Measurements from ENCODE around the gene CTBP1.
"Not testable (repeated sequence)": the region's sequence is repeated elsewhere in the genome, so short reads cannot be mapped to it uniquely, and the experiment has no call there.

The CTBP1 gene

DNA sequence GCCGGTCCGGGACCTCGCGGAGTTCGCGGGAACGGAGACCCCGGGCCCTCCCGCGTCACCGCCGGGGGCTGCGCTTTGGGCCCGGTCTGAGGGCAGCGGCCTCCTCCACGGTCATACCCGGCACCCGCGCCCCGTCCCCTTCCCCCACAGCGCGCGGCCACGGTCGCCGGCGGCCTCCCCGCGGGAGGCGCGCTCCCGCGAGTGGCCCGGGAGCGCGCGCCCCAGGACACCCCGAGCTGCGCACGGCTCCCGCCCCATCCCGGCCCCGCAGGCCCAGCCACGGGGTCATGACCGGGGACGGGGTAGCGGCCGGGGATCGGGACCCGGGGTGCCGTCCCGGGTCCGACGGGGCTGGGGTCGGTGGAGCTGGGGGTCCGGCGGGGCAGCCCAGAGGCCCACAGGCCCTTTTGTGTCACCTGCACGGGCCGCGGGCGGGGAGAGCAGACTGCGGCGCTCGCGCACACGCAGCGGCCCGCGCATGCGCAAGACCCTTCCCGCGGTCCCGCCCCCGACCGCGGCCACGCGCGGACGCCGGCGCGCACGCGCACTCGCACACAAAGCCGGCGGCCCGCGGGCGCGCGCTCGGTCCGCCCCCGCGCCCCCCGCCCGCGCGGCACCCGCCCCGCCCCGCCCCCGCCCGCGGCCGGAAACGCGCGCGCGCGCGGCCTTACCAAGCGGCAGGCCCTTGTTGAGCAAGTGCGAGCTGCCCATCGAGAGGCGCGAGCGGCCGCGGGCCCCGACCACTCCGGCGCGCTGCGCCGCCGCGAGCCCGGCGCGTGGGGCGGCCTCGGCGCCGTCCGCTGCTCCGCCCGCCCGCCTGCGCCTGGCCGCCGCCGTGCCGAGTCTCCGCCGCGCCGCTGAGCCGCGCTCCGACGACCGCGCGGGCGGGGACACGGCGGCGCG, at the start of gene CTBP1:
TSS of gene CTBP1 (minus strand) at position 886 of the 903 bp plus-strand sequence. CDS start 7,799 bp downstream, outside the sequence.
- DNase-seq (ENCODE audit: low read depth in 2 of 2) = peak; percentile 53 to 65

DNA sequence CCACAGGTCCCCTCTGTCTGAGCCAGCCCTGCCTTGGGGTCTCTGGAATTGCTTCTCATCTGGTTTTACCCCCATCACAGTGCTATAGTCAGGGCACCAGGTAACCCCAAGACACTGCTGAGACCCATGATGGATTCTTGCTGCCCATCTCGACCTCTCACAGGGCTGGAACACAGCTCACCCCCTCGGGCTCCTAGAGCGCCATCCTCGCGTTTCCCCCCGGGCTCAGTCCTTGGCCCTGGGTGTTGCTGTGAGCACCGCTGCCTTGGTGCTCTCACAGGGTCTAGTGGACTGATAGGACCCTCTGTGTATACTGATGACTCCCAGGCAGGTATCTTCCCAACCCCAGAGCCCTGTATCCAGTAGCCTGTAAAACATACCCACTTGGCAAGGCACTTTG, 49.5 kb upstream of the CTBP1 start:
- DNase-seq (ENCODE audit: low read depth in 2 of 2) = no peak

DNA sequence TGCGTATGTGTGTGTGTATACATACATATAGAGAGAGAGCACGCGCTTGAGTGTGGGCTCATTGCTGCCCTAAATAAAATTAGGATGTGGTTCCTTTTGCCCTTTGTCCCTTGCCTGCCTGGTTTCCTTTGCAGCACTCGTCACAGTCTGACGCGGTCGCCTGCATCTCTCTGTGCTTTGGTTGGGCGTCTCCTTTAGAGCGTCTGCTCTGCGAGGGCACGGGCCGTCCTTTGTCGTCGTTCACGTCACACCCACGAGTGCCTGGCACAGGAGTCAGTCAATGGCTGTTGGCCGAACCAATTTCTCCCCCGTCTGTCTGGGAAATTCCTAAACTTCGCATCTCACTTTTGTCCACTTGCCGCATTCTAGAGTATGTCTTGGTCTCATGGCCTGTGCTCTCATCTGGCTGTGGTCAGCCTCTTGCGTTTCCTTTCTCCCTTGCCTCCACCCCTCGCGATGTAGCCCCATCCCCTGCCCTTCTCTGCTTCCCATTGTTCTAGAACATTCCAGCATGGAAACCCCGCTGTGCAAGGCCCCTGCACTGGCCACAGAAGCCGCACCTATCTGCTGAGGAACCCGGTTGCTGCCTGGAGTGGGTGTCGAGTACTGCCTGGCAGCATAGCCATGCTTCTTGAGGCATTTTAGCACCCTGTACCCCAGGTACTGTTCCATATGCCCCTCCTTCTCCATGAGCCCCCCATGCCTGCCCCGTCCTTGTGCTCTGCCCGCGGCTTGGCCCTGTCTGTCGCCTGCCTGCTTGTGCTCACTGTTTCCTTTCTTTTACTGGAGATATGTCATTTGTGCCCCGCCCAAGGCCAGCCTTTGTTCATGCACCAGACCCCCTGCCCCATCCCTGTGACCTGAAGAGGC, 48.8 kb upstream of the CTBP1 start:
- no peak for DNase-seq (ENCODE audit: low read depth in 2 of 2)

DNA sequence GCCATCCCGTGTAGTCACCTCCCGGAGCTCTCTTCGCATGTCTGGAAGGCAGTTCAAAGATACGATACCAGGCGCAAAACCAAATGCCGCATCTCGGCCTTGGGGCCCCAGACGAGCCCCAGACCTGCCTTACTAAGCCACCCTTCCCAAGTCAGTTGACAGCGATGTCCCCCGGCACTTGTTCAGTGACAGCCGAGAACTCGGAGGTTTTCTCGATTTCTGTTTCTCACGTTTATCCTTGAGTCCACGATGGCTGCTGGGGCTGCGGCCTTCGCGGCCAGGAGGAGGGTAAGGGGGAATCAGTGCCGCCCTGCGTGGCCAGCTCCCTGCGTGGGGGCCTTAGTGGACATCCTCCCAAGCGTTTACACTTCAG, 48.1 kb upstream of the CTBP1 start:
- DNase-seq (ENCODE audit: low read depth in 2 of 2) = no peak

DNA sequence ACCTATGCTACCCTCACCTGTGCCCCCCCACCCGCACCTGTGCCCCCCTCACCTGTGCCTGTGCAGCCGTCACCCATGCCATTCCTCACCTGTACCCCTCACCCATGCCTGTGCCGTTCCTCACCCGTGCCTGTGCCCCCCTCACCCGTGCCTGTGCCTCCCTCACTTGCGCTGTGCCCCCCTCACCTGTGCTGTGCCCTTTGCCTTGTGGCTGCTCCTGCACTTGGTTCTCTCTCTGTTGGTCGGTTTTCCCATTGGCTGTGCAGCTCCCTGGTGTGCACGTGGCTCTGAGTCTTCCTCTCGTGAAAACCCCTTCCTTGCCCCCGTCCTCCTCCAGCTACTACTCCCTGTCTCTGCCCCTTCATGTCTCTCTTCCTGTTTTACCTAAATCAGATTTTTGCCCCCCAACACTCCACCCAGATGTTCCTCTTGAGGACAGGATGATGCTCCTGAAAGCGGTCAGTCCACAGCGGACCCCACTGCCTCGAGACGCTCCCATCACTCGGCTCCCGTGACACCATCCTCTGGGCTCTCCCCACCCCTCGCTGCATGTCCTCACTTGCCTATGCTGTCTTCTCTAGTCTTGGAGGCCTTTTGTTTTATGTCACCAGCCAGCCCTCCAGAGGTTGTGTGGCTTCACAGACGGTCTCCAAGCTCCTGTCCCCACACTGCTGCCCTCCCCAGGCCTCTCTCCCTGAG, 47.5 kb upstream of the CTBP1 start:
- no peak for DNase-seq (ENCODE audit: low read depth in 2 of 2)

DNA sequence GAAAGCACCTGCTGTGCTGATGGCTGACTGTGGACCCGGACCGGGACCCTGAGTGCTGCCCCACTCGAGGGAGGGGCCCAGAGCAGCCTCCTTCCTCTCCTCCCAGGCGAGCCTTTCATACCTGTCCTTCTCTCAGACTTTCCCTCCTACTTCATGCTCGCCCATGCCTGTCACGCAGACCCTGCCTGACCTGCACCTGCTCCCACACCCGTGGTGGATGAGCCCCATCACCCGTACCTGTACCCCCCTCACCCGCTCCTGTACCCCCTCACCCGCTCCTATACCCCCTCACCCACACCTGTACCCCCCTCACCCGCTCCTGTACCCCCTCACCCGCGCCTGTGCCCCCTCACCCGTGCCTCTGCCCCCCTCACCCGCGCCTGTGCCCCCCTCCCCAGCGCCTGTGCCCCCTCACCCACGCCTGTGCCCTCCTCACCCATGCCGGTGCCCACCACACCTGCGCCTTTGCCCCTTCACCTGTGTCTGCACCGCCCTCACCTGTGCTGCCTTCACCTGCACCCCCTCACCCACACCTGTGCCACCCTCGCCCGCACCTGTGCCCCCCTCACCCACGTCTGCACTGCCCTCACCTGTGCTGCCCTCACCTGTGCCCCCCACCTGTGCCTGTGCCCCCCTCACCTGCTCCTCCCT, 46.6 kb upstream of the CTBP1 start:
- DNase-seq (ENCODE audit: low read depth in 2 of 2) = no peak

DNA sequence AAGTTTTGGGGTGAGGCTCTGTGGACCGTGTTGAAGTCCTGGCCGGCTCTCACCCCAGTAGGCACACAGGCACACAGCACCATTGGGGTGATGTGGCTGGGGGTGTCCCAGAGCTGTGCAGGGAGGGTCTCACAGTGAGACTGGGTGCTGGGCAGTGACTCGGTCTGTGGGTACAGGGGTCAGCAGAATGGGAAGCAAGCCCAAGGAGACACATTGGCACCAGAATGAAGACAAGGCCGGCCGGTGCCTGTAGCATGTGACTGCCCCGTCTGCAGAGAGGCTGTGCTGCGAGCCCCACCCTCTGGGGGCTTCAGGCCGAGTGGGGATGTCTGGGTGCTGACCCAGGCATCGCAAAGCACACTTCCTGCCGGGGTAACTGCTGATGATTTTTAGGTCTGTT, 46.0 kb upstream of the CTBP1 start:
- no peak for DNase-seq (ENCODE audit: low read depth in 2 of 2)

DNA sequence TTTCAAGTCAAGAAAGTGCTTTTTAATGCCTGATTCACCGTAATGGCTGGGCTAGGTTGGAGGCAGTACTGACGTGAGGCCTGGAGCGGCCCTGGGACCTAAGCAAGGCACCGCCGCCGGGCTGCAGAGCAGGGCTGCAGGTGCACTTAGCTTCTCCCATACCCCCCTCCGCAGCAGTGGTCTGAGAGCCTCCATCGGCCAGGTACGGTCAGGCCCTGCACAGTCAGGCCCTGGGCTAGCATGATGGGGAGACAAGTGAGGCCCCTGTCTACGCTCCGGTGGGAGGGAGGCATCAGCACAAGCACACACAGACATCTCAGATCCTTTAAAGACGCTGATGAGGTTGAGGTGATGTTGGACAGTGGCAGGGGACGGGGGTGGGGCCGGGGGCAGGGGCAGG, 45.5 kb upstream of the CTBP1 start:
- no peak for DNase-seq (ENCODE audit: low read depth in 2 of 2)

DNA sequence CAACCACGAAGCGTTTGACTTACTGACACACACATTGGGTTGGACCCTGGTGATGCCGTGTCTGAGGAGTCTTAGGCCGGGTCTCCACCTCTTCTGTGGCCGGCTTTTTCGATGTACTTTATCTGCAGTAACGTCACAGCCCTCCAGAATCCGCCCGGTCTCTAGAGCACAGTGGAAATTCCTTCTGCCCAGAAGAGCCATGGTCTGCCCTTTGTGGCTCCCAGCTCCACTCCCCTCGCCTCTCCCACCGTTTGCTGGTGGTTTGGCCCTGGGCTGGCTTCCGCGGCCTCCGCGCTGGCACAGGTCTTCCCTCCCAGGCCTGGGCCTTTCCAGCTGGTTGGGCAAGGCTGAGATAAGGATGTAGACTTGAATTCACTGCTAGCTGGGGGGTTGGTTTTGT, 45.1 kb upstream of the CTBP1 start:
- DNase-seq (ENCODE audit: low read depth in 2 of 2) = no peak

DNA sequence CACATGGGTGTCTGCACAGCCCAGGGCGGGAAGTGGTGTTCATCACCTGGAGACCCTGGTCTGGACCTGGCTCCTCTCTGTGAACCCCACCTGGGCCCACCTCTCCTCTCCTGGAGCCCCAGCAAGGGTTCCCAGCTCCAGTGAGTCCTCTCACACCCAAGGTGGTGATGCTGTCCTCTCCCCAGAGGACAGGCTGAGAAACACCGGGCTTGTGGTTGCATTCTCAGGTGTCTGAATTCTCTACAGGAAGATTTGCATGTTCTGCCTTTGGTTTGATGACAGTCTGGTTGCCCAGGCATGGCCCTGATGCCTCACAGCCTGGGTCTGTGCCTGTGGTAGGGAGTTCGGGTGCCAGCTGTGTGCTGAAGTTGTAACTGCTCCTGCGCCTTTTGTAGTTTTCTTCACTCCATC, 44.6 kb upstream of the CTBP1 start:
- DNase-seq (ENCODE audit: low read depth in 2 of 2) = no peak

DNA sequence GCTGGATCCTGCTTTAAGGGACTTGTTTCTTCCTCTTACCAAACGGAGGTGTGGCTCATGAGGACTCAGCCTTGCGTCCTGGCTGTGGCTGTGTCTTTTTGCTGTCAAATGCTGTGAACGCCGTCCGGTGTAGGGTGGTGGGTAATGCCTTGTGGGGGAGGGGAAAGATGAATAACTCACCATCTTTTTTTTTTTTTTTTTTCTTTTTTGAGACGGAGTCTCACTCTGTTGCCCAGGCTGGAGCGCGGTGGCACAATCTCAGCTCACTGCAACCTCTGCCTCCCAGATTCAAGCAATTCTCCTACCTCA, 43.7 kb upstream of the CTBP1 start:
- not testable (repeated sequence) for DNase-seq (ENCODE audit: low read depth in 2 of 2)

DNA sequence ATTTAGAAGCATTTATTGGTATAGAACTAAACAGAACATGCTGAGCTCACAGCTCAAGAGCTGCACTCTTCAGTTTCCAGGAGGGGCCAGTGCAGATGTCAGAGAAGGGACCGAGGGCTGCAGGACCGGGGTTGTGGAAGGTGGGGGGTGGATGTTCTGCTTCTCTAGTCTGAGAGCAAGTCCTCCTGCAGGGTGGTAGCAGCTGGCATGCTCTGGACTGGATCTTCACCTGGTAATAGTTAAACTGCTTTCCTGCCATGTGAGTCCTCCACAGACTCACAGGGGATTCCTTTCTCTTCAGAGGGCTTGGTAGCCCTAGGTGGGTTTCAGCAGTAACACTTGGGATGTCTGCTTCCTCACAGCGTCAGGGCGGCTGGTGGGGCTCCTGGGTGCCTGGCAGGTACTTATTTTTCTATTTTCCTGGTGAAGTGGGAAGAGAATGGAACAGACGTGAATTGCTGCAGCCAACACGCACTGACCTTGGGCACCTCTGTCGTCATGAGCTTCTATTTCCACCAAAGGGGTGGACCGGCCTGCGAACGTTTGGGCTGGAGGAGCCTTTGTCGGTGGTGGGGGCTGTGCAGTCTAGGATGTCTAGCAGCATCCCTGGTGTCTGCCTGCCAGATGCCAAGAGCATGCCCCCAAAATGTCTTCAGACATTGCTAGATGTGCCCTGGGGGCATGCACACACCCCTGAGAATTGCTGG, 43.2 kb upstream of the CTBP1 start:
- DNase-seq (ENCODE audit: low read depth in 2 of 2) = no peak

DNA sequence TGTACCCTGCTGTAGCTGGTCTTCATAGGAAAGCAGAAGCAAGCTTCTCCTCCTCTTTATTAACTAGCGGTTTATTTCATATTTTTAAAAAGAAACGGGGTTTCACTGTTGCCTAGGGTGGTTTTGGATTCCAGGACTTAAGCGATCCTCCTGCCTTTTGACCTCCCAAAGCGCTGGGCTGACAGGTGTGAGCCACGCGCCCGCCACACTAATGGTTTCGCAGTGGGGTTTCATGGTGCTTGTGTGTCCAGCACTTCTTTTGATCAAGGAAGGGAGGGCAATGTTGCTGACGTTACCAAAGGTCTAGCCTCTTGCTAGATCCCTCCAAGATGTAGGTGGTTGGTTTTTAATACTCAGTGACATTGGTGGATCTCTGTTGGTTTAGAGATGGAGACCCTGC, 42.2 kb upstream of the CTBP1 start:
- DNase-seq (ENCODE audit: low read depth in 2 of 2) = no peak

DNA sequence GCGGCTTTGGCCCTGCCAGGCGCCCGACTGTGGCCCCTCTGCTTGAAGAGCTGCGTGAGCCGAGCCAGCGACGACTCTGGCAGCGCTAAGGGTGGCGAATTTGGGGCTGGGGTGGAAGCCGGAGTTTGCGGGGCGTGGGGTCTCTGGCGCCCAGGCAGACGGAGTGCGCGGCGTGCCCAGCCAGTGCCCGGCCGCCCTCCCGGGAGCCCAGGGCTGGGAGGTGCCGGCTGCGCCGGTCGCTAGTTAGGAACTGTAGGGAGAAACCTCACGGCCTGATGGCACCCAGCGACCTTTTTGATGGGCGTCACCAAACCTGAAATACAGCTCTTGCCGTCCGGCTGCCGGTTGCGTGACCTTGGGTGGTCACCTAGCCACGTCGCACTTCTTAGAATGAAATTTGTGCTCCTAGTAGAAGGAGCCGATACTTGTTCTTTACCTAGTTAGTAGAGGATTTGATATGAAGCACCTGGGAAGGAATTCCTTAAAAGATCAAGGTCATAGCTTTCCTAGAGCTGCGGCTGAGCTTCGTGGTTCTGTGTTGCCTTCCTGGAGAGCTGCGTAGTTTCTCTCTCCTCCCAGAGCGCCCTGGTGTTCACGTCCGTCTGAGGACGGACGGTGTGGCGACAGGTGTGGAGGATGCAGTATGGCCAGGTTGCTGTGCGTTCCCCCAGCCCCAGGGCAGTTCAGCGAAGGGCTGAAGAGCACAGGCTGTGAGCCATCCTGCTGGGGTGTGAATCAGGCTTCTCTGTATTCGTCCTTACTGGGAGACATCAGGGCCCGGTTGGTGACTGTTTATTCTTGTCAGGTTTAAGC, 41.4 kb upstream of the CTBP1 start:
- no peak for DNase-seq (ENCODE audit: low read depth in 2 of 2)

DNA sequence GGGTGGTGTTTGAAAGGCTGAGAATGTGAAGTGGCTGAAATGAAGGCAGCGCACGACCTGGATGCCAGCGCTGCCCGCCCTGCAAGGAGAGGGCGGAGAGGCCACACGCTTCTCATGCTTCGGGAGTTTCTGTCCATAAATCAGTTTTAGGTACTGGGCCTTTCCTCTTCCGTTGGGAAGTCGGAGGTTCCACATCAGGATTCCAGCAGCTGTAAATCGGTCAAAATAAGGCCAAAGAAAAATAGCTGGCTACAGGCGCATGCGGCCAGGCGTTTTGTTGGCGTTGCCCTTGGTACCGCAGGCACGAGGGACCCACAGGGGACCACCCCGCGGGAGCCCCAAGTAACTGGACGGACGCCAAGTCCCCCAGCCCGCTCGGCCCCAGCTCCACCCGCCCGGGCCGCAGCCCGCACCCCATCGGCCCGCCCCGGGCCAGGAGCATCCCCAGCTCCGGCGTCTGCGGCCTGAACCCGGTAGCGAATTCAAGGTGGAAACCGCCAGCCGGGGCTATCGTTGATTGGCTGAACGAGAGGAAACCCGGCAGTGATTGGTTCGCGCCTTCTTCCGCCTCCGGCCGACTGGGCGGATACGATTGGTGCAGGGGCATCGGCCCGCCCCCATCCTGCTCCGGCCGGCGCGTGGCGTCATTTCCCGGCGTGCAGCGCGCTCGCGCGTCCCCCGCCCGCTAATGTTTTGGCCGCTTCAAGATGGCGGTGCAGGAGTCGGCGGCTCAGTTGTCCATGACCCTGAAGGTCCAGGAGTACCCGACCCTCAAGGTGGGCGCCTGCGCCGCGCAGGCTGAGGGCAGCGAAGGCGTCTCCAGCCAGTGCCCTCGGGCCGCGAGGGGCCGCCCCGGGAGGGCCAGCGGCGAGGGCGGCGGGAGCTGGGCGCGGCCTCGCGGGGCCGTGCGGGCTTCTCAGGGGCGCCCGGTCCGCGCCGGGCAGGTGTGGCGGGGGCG, 40.6 kb upstream of the CTBP1 start, which contains the start of gene MAEA:
TSS of gene MAEA (plus strand) at position 685 of the 958 bp plus-strand sequence. CDS start at position 708, 23 bp downstream.
- DNase-seq (ENCODE audit: low read depth in 2 of 2) = peak; percentile 89

DNA sequence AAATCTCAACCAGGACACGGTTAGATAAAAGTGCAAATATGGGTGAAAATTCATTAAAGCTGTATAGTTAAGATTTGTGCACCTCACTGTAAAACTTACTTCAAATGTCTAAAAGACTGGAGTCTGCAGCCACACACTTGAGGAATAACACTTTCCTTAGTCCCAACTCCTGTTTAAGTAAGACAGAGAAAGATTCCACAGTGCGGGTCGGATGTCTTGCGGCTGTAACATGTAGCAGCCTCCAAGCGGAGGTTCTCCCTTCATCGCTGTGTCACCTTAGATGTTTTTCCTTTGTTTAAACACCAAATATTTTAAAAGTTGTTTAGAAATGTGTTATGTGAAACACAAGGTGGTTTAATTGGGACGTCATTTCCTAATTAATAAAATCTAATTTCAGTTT, 39.9 kb upstream of the CTBP1 start:
- no peak for DNase-seq (ENCODE audit: low read depth in 2 of 2)

DNA sequence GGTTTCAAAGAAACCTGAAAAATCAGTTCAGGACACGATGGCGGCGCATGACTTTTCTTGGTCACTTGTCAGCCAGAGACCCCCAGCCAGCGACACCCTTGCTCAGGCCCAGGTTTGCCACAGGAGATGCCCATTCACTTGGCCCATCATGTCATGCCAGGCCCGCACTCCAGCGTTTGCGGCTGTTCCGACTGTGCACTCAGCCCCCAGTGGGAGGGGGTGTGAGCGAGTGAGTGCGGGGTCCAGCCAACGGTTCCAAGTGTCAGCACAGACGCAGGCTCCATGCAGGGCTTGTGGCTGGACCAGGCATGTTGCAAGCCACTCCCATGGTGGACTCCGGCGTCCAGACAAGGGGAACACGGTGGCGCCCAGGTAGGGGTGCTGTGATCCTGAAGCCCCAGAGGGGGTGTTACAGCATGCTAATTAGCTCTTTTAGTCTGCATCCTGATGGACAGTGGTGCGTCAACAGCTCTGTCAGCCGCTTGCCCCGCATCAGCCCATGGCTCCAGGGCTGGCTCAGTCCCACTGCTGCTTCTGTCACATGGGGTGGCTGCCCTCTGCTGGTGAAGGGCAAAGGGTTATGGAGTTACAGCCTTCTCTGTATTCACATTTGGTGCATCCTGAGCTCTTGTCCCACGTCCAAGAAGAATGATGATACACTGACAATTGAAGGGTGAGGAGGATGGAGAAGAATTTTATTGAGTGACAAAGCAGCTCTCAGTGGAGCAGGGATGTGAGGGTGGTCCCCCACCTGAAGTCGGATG, 37.0 kb upstream of the CTBP1 start:
- DNase-seq (ENCODE audit: low read depth in 2 of 2) = no peak

DNA sequence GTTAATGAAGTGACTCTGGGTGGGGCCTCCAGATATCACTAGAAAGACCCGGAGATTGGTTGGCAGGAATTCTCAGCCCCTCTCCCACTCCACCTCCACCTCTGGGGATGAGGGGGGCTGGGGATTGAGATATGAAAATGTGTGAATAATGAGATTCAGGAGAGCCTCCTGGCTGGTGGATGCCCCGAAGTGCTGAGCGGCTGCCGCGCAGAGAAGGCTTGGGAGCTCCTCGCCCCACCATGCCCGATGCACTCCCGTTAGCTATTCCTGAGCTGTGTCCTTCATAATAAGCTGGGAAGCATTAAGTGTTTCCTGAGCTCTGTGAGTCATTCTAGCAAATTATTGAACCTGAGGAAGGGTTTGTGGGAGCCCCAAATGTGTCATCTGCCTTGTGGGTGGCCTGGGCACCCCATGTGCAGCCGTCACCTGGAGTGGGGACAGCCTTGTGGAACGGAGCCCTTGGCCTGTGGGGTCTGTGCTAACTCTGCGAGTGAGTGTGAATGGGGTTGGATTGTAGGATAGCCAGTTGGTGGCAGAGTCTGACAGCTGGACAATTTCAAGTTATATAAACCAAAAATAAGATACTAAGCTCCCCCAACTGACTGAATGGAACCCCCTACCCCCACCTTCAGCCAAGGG, 36.3 kb upstream of the CTBP1 start:
- no peak for DNase-seq (ENCODE audit: low read depth in 2 of 2)

Measured in fibroblast of skin of left quadriceps (primary cell).